HG03575 (cell line): Measurements from ENCODE around the gene RGS16.
A peak's percentile ranks its signal among the peaks of the same experiment; 100 is the strongest.
"Not testable (repeated sequence)": the region's sequence is repeated elsewhere in the genome, so short reads cannot be mapped to it uniquely, and the experiment has no call there.

ENCODE experiments used
- ATAC-seq: cut with Tn5 transposase; IDR thresholded peaks from one replicate; pipeline ENCODE4 v1.9.1; 2021; ENCODE audit not compliant: unreplicated experiment, insufficient number of reproducible peaks, low FRiP score; ENCODE audit errors: extremely low read depth

The RGS16 gene, protein sequence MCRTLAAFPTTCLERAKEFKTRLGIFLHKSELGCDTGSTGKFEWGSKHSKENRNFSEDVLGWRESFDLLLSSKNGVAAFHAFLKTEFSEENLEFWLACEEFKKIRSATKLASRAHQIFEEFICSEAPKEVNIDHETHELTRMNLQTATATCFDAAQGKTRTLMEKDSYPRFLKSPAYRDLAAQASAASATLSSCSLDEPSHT

DNA sequence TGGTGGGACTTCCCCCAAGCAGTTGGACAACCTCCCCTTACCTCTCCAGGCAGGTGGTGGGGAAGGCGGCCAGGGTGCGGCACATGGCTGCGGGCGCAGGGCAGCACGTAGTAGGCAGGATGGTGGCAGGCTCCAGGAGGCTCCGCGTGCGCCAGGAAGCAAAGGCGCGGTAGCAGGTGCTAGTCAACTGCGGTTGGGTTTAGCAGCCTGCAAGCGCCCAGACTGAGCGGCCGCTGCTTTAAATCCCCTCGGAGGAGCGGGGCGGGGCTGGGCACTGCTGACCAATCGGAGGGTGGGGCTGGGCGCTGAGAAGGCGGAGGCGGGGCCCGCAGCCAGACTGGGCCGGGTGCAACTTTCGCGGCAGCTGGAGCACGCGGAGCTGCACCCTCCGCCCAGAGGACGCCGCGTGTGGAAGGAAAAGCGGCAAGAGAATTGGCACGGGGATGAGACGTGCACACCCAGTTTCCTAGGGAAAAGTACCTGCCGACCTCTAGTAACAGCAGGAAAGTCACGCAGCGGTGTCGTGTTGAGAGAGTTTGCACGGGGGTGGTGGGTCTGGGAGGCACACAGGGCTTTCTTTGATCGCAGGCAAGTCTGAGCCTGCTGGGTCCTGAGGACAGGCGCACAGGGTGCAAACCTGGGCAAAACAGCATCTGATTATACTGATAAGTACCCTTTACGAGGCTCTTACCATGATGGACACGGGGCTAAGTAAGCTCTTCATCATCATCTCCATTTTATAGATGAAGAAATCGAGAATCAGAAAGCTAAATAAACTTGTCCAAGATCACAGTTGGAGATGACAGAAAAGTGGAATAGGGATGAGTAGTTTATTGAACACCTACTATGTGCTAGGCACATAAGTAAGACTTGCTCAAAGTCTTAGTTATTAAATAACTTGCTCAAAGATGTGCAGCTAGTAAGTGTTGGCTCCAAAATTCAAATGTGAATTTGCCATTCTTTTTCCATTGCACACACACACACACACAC, at the start of gene RGS16:
Gene RGS16 (minus strand): TSS at position 215 of the 990 bp plus-strand sequence. CDS start 130 bp downstream, at position 85.
- ATAC-seq = peak; percentile 34

DNA sequence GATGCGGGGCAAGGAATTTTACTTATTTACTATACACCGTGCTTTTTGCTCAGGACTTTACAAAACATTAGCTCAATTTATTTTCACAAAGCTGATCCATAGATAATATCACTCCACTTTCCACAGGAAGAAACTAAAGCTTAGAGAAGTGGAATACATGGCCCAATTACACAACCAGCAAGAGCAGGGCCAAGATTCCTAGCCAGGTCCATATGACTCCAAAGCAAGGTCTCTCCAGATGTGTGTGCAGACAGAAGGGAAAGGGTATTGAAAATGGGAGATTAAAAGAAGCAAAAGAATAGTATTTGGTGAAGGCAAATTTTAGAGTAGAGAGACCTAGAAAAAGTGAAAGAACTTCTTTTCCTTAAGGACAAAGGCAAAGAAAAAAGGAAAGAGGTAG, 49.8 kb upstream of the RGS16 start:
- ATAC-seq = no peak

DNA sequence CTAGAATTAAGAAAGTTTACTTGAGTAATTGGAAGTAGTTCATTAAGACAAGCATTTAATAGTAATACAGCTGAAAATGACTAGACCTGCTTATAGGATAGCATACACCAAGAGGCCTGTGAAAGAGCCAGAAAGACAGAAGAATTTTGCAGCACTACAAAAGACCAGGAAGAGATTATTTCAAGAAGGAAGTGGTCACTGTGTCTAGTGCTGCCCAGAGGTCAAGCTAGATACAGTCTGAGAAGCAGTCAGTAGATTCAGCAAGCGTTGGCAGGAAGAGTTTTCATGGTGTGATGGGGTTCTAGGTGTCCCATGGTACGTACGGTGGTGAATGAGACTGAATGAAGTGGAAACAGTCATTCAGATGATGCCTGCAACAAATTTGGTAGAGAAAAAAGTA, 48.7 kb upstream of the RGS16 start:
- ATAC-seq = no peak

DNA sequence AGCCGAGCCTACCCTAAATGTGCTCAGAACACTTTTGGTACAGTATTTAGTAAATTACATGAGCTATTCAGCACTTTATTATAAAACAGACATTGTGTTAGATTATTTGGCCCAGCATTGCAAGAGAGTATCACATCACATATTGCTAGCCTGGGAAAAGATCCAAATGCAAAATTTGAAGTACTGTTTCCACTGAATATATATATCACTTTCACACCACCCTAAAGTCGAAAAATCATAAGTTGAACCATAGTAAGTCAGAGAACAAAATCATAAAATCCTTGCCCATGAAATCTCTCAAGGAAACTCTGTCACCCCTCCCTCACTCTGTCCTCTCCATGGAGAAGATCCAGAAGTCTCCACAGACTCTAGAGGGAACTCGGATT, 47.1 kb upstream of the RGS16 start:
- no peak for ATAC-seq

DNA sequence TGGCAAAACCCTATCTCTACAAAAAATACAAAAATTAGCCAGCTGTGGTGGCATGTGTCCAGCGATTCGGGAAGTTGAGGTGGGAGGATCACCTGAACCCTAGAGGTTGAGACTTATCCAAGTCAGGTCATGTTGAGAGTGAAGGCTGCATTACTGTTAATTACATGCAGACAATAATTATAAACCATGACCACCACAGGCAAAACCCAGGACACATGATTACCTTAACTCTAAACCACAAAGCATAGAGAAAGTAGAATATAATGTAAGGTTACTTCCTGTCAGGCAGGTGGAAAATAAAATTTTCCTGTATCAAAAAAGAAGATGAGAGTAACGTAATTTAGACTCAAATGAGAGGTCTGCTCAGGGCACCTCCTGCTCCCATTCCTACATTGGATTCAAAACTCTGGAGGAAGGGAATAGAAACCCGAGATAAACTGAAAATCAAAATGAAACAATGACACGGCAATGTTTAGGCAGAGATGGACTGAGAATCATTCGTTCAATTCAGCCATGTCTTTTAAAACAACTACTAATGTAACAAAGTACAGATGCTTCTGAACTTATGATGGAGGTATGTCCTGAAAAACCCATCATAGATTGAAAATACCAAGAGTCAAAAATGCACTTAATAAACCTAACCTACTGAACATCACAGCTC, 46.6 kb upstream of the RGS16 start:
- ATAC-seq = no peak

DNA sequence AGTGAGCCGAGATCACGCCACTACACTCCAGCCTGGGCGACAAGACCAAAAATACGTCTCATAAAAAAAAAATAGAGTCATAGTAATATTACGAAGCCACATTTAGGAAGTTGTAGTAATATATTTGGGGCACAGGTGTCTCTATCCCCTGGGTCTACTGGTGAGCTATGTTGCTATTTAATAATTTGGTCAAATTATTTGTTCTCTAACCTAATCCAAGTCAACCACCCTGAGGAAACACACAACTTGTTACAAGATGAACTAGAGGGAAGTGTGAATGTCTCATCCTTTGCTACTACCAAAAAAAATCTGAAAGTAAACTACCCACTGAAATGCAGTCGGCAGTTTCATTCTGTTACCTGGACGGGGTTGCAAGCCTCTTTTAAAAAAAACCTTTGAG, 44.9 kb upstream of the RGS16 start:
- ATAC-seq = no peak

DNA sequence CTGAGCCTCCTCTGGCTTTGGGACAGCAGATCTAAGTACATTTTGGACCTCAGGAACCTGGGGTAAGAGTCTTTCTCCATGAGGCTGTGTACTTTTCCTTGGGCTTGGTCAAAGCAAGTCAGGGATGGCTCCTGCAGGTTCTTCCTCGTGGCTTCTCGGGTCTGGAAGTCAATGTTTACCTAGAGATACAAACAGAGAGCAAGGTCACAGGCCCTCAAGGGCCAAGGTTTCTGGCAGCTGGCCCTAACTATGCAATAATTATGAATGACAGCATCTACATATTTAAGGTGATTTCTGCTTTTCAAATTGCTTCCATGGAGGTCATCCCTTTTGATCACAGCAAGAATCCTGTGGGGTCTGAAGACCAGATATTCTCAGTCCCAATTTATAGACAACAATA, 42.5 kb upstream of the RGS16 start:
- ATAC-seq = no peak

DNA sequence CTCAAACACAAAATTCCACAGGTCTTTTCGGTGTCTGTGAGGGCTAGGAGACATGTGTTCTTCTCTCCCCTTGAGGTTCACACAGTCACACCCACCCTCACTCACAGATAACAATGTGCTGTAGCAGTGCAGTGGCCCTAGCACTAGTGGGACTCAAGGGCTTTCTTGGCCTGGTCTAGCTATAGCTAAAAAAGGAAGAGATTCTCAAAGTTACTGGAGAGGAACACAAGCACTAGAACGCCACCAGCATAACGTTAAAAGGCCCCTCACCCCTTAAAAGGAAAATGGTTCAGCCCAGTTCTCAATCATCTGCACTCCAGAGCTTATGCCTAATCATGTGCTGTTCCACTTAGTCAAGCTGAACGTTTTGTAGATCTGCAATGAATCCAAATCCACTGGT, 40.7 kb upstream of the RGS16 start:
- no peak for ATAC-seq

DNA sequence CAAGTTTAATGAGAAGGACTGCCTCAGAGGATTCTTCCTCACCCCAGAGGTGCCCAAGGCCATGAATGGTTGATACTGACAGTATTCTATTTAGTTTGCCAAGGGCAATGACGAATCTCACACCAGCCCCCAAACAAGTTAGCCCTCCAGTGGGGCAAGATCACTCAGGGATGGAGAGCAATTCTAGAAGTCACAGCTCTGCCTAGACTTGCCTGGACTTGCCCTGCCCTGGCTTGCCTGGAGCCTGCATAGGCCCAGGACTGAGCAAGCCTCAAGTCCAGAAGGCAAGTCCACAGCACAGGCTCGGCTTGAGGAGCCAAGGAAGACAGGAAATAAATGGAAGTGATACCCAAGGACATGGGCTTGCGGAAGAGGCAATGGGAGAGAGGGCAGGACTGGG, 39.5 kb upstream of the RGS16 start:
- no peak for ATAC-seq

DNA sequence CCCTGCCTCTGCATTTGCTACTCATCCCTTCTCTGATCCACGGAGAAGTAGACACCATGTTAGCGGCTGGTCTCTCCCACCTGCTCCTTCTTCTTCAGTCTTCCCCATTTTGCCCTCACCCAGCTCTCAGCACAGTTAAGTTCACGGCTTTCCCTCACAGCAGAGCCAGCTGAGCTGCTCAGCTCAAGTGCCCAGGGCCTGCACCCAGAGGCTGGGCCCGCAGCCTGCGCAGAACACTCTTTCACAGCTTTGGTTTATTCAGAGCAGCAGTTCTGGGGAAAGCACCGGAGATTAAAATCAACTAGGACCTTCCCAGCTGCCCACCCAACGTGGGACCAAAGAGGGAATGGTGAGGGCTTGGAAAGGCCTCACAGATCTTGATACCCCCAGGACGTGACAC, 38.3 kb upstream of the RGS16 start:
- no peak for ATAC-seq

DNA sequence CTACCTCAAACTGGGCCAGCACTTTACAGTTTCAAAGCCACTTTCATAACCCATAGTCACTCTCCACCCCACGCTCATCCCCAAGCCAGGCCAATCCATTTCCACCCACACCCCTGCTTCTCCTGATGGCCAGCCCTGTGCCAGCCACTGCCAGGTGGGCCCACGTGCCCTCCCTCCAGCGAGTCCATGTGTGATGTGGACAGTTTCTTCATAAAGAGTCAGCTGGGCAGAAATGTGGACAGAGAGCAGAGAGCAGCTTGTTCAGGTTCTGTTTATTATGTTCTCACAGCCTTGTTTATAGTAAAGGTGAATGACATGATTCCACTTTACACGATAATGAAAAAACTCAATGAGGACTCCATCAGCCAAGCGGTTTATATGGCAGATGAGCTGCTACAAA, 37.4 kb upstream of the RGS16 start:
- no peak for ATAC-seq

DNA sequence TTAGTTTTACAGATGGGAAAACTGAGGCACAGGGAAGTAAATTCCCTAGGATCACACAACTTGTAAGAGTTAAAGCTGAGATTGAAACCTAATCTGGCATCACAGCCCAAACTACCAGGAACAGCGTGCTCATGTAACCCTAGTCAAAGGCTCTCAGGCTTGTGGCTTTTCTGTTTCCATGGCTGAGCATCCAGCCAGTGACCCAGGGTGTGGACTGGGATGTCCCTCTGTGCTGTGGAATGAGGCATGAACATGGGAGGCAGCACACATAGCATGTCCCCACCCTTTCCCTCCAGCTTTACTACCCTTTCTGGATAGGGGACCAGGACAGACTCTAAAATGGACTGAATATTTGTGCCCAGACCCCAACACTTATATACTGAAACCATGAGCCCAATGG, 35.1 kb upstream of the RGS16 start:
- no peak for ATAC-seq

DNA sequence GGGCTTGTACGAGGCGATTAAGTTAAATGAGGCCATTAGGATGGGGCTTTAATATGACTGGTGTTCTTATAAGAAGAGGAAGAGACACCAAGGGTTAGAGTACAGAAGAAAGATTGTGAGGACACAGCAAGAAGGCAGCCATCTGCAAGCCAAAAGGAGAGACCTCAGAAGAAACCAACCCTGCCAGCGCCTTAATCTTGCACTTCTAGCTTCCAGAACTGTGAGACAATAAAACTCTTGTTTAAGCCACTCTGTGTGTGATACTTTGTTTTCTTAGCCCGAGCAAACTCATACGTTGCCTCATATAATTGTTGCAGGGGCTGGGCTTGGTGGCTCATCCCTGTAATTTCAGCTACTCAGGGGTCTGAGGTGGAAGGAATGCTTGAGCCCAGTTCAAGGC, 33.6 kb upstream of the RGS16 start:
- ATAC-seq = no peak

DNA sequence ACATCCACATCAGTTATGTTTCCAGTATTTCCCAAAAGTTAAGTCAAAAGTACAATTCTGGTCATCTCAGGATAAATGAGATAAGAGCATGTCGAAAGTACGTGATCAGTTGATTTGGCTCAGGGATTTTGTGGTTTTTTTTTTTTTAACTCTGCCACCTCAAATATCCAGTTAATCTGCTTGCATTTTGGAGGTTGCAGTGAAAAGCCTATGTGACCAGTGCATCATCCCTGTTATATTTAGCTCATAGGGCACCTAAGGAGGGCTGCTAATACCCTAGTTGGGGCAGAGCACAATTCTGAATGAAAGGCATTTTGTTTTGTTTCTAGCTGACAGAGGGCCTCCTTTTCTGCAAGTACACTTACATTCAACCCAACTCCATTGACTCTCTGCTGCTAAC, 31.7 kb upstream of the RGS16 start:
- no peak for ATAC-seq

DNA sequence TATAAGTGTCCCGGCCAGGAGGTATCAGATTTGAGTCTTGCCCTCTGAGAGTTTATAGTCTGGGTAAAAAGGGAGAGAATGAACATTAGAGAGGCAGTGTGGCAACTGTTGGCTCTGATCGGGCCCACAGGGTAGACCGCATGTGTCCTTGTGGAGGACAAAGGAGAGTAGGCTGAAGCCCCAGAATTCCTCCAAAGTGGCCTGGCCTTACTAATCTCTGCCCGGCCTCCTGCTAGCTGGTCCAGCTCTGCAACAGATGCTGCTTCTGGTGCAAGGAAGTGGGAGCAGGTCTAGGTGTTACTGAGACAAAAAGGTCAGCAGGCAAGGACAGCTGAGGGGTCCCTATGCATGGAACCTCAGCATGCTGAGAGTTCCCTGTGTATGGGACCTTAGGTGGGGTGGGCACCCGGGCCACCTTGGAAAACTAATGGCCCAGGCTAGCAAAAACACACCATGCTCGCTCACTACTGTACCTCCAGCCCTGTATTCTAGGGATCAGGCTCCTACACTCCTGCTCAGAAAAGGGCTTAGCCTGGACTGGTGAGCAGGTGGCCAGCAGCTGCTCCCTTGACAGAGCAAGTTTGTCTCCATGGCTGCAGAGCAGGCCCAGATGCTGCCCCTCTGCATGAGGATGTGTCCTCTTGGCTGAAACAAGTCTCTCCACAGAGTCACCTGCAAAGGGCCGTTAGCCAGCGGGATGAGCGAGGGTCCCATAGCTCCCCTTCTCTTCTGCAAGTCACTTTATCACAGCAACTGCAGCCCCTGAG, 30.3 kb upstream of the RGS16 start:
- no peak for ATAC-seq

DNA sequence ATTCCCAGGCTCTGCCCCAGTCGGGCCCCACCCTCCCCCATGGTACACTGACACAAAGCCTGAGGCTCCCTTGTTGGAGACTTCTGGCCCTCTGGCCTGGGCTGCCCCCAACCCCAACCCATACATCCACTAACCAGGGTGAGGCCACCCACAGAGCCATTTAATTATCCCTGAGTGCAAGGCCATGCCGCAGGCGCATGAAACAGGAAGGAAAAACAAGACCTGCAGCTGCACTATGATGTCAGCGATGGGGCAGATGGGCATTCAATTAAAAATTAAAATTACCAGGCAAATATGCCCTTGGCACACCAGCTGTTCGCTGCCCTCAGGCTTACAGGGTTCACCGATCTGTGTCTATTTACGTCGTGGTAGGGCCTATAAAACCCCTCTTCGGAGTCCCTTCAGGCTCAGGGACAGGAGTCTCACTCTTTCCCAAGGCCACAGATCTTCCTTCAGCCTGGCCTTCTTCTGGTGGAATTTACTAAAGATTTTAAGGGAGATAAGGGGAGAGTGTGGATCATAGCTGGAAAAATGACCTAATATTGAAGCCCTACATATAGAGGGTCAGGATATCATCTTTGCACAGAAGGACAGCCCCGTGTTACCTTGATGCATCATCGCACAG, 29.6 kb upstream of the RGS16 start:
- no peak for ATAC-seq

DNA sequence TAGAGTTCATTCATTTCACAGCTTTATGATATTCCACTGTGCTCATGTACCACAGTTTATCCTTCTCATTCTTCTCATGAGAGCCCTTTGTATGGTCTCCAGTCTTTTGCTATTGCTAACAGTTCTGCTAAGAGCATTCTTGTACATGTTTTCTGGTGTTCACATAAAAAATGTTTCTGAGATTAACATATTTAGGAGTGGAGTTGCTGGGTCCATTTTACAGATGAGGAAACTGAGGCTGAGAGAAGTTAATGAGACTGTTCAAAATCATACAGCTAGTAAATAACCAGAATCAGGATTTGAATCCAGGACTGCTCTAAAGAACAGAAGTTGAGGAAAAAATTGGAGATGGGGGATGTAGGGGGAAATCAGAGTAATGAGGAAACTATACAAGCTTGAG, 28.8 kb upstream of the RGS16 start:
- ATAC-seq = no peak

DNA sequence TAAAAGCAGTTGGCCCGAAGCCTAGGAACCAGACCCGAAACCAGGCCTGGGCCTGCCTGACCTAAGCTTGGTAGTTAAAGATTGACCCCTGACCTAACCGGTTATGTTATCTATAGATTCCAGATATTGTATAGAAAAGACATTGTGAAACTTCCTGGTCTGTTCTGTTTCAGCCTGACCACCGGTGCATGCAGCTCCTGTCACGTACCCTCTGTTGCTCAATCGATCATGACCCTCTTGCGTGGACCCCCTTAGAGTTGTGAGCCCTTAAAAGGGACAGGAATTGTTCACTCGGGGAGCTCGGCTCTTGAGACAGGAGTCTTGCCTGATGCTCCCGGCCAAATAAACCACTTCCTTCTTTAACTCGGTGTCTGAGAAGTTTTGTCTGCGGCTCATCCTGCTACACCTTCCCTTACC, 28.3 kb upstream of the RGS16 start:
- ATAC-seq = not testable (repeated sequence)

DNA sequence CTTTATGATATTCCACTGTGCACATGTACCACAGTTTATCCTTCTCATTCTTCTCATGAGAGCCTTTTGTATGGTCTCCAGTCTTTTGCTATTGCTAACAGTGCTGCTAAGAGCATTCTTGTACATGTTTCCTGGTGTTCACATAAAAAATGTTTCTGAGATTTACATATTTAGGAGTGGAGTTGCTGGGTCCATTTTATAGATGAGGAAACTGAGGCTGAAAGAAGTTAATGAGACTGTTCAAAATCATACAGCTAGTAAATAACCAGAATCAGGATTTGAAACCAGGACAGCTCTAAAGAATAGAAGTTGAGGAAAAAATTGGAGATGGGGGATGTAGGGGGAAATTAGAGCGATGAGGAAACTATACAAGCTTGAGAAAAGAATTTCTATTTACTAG, 27.8 kb upstream of the RGS16 start:
- ATAC-seq = no peak
